GM10266 (cell line): Measurements from ENCODE around the gene ERMARD.
"Not testable (repeated sequence)": the region's sequence is repeated elsewhere in the genome, so short reads cannot be mapped to it uniquely, and the experiment has no call there.

Source experiments
- DNase-seq: peaks from one replicate; pipeline ENCODE4 v3.0.0; 2012; ENCODE audit errors: extremely low spot score
- CTCF ChIP-seq: IDR thresholded peaks from 2 replicates; pipeline ENCODE4 v1.5.1; 2012; ENCODE audit warnings: mild to moderate bottlenecking, low read depth; ENCODE audit not compliant: control insufficient read depth, insufficient read depth; ENCODE audit errors: missing control alignments

ERMARD gene

GRCh38 chr6:169763881-169764280, 12.5 kb downstream of the ERMARD start:
- TF ChIP-seq CTCF = no peak
- no peak for DNase-seq

- not testable (repeated sequence) for DNase-seq
Measured at GRCh38 chr6:169765789-169766188, 14.4 kb downstream of the ERMARD start.

GRCh38 chr6:169766232-169766631, 14.8 kb downstream of the ERMARD start:
- no peak for TF ChIP-seq CTCF
- no peak for DNase-seq

GRCh38 chr6:169766921-169767736, 15.7 kb downstream of the ERMARD start:
- no peak for TF ChIP-seq CTCF
- DNase-seq = no peak

- no peak for TF ChIP-seq CTCF
- no peak for DNase-seq
Measured at GRCh38 chr6:169774347-169774746, 22.9 kb downstream of the ERMARD start.

GRCh38 chr6:169775321-169775720, 23.9 kb downstream of the ERMARD start:
- no peak for TF ChIP-seq CTCF
- no peak for DNase-seq

GRCh38 chr6:169776379-169776778, 25.0 kb downstream of the ERMARD start:
- no peak for DNase-seq
- no peak for TF ChIP-seq CTCF
